K562 (cell line): ENCODE data around the gene FBXL2. TPM values are rescaled to one million over a fixed set of nuclear protein-coding genes. Genes with fewer than 3 reads are reported as not detected.

Source experiments
- ATAC-seq: fragments of 200-7000 bp; cut with Tn5 transposase; 3 replicates; pipeline ENCODE4 v1.9.1; 2020; ENCODE audit warnings: moderate library complexity
- BruUV-seq: library from RNA; stranded (reverse); fragments of 400-500 nt; replicated peaks from 2 replicates; lab custom pipeline; 2021; lab: Mats Ljungman, UMichigan
- CTCF ChIA-PET: fragments of 300-600 bp; formaldehyde crosslinking; extraction: SDS; loops from one replicate; lab custom pipeline; 2021; ENCODE audit warnings: low intra/inter-chr PET ratio; lab: Yijun Ruan, JAX
- POLR2A ChIA-PET: fragments of 300-600, 350-650 bp; sonication (Branson Sonifier 250); formaldehyde crosslinking; extraction: SDS; loops from one replicate; lab custom pipeline; 2021; ENCODE audit warnings: antibody characterized with exemption, inconsistent platforms; lab: Yijun Ruan, JAX
- DNase-seq, 4 experiments: peaks; one replicate each; pipeline versions ENCODE4 v3.0.0 to v3.0.0-alpha.2; 2011 to 2018; ENCODE audit warnings: low spot score in 3 of 4, mixed read lengths in 3 of 4; ENCODE audit errors: extremely low read depth in 1 of 4
- FAIRE-seq: peaks from 2 replicates; lab custom pipeline; 2011; peaks lifted over from hg19 to GRCh38; lab: Jason Lieb, UNC
- H2AFZ ChIP-seq: 2 replicates; pipeline ENCODE4 v1.6.0; 2011; ENCODE audit warnings: low read depth, low read length, control low read depth, inconsistent platforms
- H3K27ac ChIP-seq: fragments of 200-600 bp; 3 replicates; pipeline ENCODE4 v1.8.0; 2011; ENCODE audit warnings: low read depth, mild to moderate bottlenecking, control low read depth, inconsistent platforms, low read length, moderate library complexity, mixed read lengths; ENCODE audit errors: extremely low read depth
- H3K27me3 ChIP-seq, 2 experiments: fragments of 300-600 bp in 1 of 2; 2 replicates in 1 of 2; 3 replicates in 1 of 2; pipeline versions ENCODE4 v1.6.0 to v1.8.0; 2011; ENCODE audit warnings: inconsistent platforms in 2 of 2, low read length in 2 of 2, mild to moderate bottlenecking in 1 of 2, mixed read lengths in 1 of 2, moderate library complexity in 1 of 2; ENCODE audit not compliant: control insufficient read depth in 2 of 2, insufficient read depth in 2 of 2
- H3K36me3 ChIP-seq: fragments of 300-600 bp; 3 replicates; pipeline ENCODE4 v1.8.0; 2011; ENCODE audit warnings: mild to moderate bottlenecking, low read length, inconsistent platforms; ENCODE audit not compliant: control insufficient read depth, insufficient read depth
- H3K4me1 ChIP-seq, 2 experiments: fragments of 200-600 bp in 1 of 2; replicated peaks in 1 of 2; 2 replicates in 1 of 2; 3 replicates in 1 of 2; pipeline versions ENCODE4 v1.5.1 to v1.8.0; 2011; ENCODE audit warnings: inconsistent platforms in 2 of 2, low read length in 2 of 2, mild to moderate bottlenecking in 1 of 2, mixed read lengths in 1 of 2, moderate library complexity in 1 of 2; ENCODE audit not compliant: control insufficient read depth in 2 of 2, insufficient read depth in 2 of 2
- H3K4me2 ChIP-seq: 2 replicates; pipeline ENCODE4 v1.6.1; 2011; ENCODE audit warnings: low read length, control low read depth, inconsistent platforms, mixed read lengths; ENCODE audit not compliant: insufficient read depth
- H3K4me3 ChIP-seq: fragments of 200-600 bp; sonication (generic), shearing (Covaris generic); 2 replicates; pipeline ENCODE4 v1.5.1; 2016; ENCODE audit warnings: control low read depth, inconsistent platforms
- H3K79me2 ChIP-seq: fragments of 200-600 bp; 3 replicates; pipeline ENCODE4 v1.8.0; 2011; ENCODE audit warnings: low read length, inconsistent platforms; ENCODE audit not compliant: control insufficient read depth, insufficient read depth
- H3K9ac ChIP-seq, 2 experiments: 2 replicates each; pipeline versions ENCODE4 v1.6.0 to v1.6.1; 2011; ENCODE audit warnings: low read depth in 2 of 2, low read length in 2 of 2, control low read depth in 1 of 2, inconsistent platforms in 1 of 2, mild to moderate bottlenecking in 1 of 2, mixed read lengths in 1 of 2; ENCODE audit not compliant: insufficient read depth in 1 of 2
- H3K9me1 ChIP-seq: one replicate; pipeline ENCODE4 v1.6.0; 2011; ENCODE audit warnings: inconsistent platforms, mild to moderate bottlenecking, low read length, moderate library complexity; ENCODE audit not compliant: control insufficient read depth, insufficient read depth
- H3K9me3 ChIP-seq: replicated peaks from 2 replicates; pipeline ENCODE4 v1.5.1; 2011; ENCODE audit warnings: low read depth, low read length, inconsistent platforms; ENCODE audit not compliant: control insufficient read depth, insufficient read depth
- H4K20me1 ChIP-seq: replicated peaks from 2 replicates; pipeline ENCODE4 v1.6.1; 2011; ENCODE audit warnings: low read length, inconsistent platforms, mixed read lengths; ENCODE audit not compliant: control insufficient read depth, insufficient read depth
- WGBS: fragments of 100-300 bp; shearing (Covaris generic); methylation state at CpG from one replicate; pipeline ENCODE4 v1.1.6; 2016; ENCODE audit warnings: low coverage, mixed read lengths; ENCODE audit not compliant: insufficient coverage; ENCODE audit errors: missing lambda C conversion rate; 5-methylcytosine and 5-hydroxymethylcytosine counted together
- in situ Hi-C: fragments of 300-500 bp; cut with MboI; formaldehyde crosslinking; loops from 4 replicates; pipeline ENCODE4 v1.15.0; 2018; ENCODE audit warnings: inconsistent platforms, mixed read lengths
- intact Hi-C: fragments of 100-400 bp; cut with micrococcal nuclease; formaldehyde crosslinking; loops from 2 replicates; pipeline ENCODE4 v1.14.2; 2022
- polyA plus RNA-seq, 8 experiments: library from polyadenylated mRNA; depleted of rRNA in 4 of 8; stranded (reverse) in 5 of 8; unstranded in 3 of 8; fragments of >200 nt; fragmentation: Nextera tagmentation in 2 of 8; fragmentation: Illumina TruSeq in 1 of 8; extraction: Ambion mirVana in 2 of 8; extraction: Trizol in 1 of 8; gene quantifications; 2 replicates each; pipeline versions ENCODE4 v1.2.1 to v1.2.3, GENCODE V29; 2011 to 2014; ENCODE audit warnings: inconsistent platforms in 1 of 8, missing spikeins in 1 of 8
- total RNA-seq, 7 experiments: library from RNA; depleted of rRNA in 6 of 7; stranded (reverse); fragments of >200 nt in 6 of 7; fragmentation: Illumina TruSeq in 2 of 7; extraction: Trizol in 2 of 7; gene quantifications; 2 replicates each; pipeline versions ENCODE4 v1.2.1 to v1.2.3, GENCODE V29; 2011 to 2021; ENCODE audit warnings: low replicate concordance in 1 of 7
- TF ChIP-seq, protein P1 (sequence below): fragments of 150-350 bp; IDR thresholded peaks from 2 replicates; pipeline ENCODE4 v1.6.1; 2014; ENCODE audit warnings: low read depth, mild to moderate bottlenecking, low read length, borderline replicate concordance
- TF ChIP-seq, protein P2 (sequence below): sonication (generic); formaldehyde crosslinking; IDR thresholded peaks from 2 replicates; pipeline ENCODE4 v1.8.0; 2022; ENCODE audit warnings: mild to moderate bottlenecking, missing genetic modification reagents, borderline replicate concordance

FBXL2 gene
- total and polyA plus RNA-seq, 9 of the 15 experiments (the other 6 are each of a cell fraction or from before 2014, with no cell fraction given), result 1.3 to 6.9 (median 1.9) TPM

GRCh38 chr3:33424606-33425452 lies 147.6 kb downstream of the FBXL2 start (continued):
- TF ChIP-seq, protein P1, sequence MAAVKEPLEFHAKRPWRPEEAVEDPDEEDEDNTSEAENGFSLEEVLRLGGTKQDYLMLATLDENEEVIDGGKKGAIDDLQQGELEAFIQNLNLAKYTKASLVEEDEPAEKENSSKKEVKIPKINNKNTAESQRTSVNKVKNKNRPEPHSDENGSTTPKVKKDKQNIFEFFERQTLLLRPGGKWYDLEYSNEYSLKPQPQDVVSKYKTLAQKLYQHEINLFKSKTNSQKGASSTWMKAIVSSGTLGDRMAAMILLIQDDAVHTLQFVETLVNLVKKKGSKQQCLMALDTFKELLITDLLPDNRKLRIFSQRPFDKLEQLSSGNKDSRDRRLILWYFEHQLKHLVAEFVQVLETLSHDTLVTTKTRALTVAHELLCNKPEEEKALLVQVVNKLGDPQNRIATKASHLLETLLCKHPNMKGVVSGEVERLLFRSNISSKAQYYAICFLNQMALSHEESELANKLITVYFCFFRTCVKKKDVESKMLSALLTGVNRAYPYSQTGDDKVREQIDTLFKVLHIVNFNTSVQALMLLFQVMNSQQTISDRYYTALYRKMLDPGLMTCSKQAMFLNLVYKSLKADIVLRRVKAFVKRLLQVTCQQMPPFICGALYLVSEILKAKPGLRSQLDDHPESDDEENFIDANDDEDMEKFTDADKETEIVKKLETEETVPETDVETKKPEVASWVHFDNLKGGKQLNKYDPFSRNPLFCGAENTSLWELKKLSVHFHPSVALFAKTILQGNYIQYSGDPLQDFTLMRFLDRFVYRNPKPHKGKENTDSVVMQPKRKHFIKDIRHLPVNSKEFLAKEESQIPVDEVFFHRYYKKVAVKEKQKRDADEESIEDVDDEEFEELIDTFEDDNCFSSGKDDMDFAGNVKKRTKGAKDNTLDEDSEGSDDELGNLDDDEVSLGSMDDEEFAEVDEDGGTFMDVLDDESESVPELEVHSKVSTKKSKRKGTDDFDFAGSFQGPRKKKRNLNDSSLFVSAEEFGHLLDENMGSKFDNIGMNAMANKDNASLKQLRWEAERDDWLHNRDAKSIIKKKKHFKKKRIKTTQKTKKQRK, result no peak

DNA sequence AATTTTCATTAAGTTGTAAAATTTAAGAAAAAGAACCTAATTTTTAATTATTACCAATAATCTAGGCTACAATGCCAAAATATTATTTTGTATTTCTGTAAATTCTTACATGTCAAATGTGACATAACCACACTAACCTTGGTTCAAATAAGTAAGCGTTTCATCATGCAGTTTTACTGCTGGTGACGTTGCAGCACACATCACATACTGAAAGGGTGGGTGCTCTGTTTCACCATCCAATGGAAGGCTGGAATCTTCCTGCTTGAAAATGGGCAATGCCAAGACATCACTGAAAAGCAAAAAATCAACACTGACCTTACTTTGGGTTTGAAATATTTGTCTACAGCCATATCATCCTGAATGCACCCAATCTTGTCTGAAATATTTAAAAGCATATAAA lies 148.2 kb downstream of the FBXL2 start:
- 91% methylated on average over 2 of the region's 2 CpGs for WGBS
- no peak for DNase-seq
- no TSS peak for BruUV-seq
- no peak overlapping the region for H3K4me3 ChIP-seq
- peaks cover 49% of the 10 kb centered on the region; the same call in 2 of the 3 replicates for H3K36me3 ChIP-seq
- FAIRE-seq, result no peak
- H3K9ac ChIP-seq, result no peak overlapping the region
- no peaks in the 10 kb centered on the region for H3K9me3 ChIP-seq
- H3K4me1 ChIP-seq, result peaks cover 3 to 15% of the 10 kb centered on the region in 2 experiments; a peak in 3 of 5 replicates
- intact Hi-C loops, result no loop called here
- no peak for ATAC-seq
- no peak overlapping the region for H2AFZ ChIP-seq
- H3K79me2 ChIP-seq, result peaks cover 83% of the 10 kb centered on the region
- ChIA-PET POLR2A (interaction anchor here (0.9 to 6.9 kb wide), 3 partner anchors 10 to 14 kb away, joined by 4 to 94 read pairs (median 4); partner anchors contain the start of gene UBP1), CTCF (no interaction called here)
- no peaks in the 10 kb centered on the region for H3K9me1 ChIP-seq
- TF ChIP-seq, protein P2, sequence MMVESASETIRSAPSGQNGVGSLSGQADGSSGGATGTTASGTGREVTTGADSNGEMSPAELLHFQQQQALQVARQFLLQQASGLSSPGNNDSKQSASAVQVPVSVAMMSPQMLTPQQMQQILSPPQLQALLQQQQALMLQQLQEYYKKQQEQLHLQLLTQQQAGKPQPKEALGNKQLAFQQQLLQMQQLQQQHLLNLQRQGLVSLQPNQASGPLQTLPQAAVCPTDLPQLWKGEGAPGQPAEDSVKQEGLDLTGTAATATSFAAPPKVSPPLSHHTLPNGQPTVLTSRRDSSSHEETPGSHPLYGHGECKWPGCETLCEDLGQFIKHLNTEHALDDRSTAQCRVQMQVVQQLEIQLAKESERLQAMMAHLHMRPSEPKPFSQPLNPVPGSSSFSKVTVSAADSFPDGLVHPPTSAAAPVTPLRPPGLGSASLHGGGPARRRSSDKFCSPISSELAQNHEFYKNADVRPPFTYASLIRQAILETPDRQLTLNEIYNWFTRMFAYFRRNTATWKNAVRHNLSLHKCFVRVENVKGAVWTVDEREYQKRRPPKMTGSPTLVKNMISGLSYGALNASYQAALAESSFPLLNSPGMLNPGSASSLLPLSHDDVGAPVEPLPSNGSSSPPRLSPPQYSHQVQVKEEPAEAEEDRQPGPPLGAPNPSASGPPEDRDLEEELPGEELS, result no peak
- no peaks in the 10 kb centered on the region for H3K27me3 ChIP-seq
- peaks cover 8% of the 10 kb centered on the region; the same call in 1 of the 2 replicates for H4K20me1 ChIP-seq
- in situ Hi-C loops, result no loop called here
- H3K4me2 ChIP-seq, result no peak overlapping the region
- H3K27ac ChIP-seq, result no peak overlapping the region
